HG03135 (cell line): ENCODE results near the gene ADH7.

Experiments
- ATAC-seq: cut with Tn5 transposase; IDR thresholded peaks from one replicate; pipeline ENCODE4 v1.9.1; 2021; ENCODE audit warnings: mild to moderate bottlenecking, moderate library complexity; ENCODE audit not compliant: unreplicated experiment

ADH7 gene

DNA sequence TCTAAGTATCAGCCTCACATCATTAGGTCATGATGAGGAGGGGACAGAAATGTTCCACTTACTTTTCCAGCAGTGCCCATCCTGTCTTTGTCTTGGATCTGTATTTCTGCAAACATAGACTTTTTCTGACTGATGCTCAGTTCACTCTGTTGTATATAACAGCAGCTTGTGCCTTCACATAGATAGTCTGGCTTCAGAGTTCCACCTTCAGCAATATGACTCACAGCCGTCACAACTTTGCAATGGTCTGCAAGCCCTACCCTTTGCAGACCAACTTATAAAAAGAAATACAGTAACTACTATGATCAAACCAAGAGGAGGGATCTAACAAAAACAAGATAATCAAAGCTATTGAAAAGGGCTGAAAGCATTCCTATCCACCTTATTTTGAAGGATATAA is at the start of gene ADH7:
Gene ADH7 (minus strand): TSS at position 189 of the 400 bp plus-strand sequence. CDS start 109 bp downstream, at position 80.
- no peak for ATAC-seq

DNA sequence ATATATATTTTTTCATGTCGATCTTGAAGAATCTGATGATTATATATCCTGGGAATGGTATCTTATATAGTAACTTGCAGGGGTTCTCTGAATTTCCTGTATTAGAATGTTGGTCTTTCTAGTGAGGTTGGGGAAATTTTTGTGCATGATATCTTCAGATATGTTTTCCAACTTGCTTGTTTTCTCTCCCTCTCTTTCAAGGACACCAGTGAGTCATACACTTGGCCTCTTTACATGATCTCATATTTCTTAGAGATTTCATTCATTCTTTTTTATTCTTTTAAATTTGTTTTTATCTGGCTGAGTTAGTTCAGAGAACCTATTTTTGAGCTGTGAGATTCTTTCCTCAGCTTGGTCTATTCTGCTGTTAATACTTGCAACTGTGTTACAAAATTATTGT is 48.5 kb upstream of the ADH7 start:
- no peak for ATAC-seq

DNA sequence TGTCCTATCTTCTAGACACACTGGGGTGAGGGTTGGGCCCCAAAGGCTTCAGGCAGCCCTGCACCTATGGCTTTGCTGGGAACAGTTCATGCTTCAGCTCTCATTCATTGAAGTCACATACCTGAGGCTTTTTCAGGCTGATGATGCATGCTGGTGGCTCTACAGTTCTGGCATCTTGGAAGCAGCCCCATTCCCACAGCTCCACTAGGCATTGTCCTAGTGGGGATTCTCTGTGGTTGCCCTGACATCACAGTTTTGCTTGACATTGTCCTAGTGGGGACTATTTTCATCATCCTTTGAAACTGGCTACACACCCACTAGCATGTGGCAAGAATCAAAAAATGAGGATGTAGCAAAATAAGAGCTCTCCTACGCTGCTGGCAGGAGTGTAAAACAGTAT is 38.0 kb upstream of the ADH7 start:
- ATAC-seq = no peak

DNA sequence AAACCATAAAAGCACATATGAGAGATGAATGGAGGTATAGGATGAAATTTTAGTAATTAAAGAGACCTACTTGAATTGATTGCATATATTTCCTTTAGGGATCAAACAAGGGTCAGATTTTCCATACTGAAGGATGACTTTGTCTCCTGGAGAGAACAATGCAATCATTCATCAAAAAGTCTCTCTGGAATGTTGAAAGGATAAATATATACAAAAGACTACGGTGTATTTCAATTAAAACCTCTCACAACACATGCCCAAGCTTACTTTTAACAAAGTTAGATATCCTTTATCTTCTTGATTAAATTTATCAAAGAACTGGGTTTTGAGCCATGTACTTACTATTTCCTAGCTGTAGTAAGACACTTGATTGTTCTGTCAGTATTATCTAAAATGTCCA is 36.8 kb upstream of the ADH7 start:
- no peak for ATAC-seq

DNA sequence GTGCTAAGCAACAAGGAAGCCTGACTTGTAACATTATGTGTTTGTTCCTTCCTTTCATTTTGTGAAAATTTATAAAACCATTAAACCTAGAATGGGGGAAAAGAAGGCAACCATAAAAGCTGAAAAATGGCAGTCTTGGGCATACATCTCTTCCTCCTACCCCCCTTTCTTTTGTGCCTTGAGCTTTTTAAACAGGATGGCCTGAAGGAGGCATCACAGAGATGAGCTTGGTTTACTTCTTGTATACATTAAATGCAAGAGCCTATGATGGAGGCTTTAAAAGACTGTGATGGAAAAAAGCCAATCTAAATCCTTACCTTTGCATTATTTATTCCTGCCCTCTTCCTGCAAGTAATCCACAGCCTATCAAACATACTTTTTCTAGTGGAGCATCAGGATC is 36.2 kb upstream of the ADH7 start:
- ATAC-seq = no peak

DNA sequence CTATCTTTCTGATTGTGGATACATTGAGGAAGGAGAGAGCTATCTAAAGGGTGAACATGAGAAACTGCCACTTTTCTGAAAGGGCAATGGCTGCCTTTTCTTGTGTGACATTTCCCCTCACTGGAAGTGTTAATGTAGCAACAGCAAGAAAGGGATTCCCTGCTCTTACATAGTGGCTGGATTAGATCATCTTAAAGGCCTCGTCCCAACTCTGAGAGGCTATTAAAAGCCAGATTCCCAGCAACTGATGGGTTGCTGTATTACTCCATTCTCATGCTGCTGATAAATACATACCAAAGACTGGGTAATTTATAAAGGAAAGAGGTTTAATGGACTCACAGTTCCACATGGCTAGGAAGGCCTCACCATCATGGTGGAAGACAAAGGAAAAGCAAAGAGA is 33.7 kb upstream of the ADH7 start:
- ATAC-seq = no peak

DNA sequence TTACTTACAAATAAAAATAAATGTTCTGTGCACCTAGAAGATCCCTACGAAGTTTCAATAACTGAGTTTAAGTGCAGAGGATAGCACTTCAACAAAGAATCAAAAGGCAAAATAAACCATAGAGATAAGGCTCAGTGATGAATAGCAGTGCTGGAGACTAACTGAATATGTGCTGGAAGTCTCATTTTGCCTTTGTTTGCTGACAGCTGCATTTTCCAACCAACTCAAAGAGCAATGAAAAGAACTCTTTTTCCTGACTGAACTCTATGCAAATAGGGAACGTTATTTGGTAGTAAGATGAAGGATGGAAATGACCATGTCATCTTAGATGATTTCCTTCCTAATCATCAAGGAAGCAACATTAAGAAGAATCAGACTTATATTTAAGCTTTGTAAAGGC is 32.7 kb upstream of the ADH7 start:
- no peak for ATAC-seq

DNA sequence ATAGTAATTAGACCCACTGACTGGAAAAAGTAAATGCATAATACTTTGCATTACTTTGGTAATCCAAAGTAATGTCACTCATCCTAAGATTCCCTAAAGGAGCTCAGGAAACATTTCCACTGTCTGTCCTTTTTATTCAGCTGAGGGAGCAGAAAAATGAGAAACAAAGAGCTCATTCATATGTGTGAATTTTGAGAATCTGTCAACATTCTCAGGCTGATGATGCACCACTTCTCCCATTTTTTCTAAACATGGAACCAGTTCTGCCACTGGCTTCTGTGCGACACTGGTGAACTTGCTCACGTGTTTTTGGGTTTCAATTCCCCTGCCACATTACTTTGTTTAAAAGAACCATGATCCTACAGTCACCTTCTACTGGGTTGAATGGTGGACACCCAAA is 28.4 kb upstream of the ADH7 start:
- ATAC-seq = no peak

DNA sequence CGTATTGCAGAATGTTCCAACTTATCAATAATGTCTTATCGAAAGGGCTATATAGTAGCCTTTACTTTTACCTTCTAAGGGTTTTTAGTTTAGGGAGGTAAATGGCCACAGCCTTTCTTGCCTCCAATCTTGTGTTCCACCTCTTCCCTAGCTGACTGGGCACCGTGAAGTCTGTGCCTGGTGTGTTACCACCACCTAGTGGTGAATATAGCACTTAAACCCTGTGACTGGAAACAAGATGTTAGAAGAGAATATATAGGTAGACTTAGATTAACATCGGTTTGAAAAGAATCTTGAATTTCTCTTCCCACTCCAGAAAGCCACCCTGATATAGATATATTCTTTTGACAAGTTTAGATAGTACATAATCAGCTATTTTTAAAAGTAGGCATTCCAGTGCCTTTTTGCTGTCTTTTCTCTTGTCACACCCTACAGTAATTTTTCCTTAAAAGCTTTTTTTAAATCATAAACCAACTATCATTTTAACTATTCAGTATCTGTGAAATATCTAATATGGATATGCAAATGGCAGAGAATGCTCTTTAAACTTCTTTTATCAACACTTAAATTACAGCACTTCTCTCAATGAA is 27.8 kb upstream of the ADH7 start:
- peak; percentile 95 for ATAC-seq

DNA sequence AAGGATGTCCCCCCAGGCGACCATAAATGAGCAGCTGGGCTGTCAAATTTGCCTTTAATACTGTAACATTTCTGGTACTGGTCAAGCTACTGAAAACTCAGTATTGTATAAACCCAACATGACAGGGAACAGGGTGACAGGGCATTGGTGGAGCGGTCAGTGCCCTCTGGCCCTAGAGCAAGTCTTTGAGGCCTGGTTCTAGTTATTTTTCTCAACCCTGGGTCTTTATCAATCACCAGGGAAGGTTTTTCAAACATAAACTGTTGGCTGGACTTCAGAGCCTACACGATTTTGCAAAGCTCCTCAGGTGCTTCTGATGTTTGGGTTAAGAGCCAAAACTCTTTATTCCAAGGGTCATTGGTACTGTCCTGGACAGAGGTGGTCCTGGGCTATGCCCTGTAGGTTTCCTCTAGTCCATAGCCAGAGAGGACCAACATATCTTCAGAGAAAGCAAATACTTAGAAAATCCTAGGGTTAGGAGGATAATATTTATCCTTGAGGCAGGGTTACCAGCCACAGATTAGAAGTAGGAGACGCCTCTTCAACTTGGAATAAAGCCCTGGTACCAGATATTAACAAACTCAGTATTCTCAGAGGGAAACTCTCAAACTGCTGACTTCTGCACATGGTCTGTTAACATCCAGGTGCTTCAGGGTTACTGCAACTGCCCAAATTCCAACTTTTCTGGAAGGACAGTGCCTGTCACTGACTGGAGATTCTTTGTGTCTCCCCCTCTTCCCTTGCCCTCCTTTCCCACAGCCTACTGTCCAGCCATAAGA is 26.7 kb upstream of the ADH7 start:
- no peak for ATAC-seq

DNA sequence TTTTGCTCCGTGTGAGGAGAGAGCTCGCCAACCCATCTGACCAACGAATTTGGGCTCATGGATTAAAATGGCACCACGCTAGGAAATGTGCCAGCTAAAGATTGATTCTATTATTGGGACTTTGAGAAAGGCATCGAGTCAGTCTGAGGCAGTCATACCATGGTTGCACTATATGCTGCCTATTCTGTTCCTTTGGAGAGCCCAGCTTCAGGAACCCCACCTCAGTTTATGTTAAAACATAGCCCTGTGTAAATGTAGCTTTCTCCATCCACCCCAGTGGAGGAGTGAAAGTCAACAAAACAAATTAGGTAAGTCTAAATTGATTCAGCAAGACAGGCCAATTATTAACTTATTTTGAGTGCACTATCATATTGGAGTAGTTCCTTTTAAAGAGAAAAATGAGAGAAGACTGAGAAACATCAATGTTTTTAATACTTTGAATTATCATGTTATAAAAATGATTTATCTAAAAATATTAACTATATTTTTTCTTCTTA is 24.5 kb upstream of the ADH7 start:
- no peak for ATAC-seq

DNA sequence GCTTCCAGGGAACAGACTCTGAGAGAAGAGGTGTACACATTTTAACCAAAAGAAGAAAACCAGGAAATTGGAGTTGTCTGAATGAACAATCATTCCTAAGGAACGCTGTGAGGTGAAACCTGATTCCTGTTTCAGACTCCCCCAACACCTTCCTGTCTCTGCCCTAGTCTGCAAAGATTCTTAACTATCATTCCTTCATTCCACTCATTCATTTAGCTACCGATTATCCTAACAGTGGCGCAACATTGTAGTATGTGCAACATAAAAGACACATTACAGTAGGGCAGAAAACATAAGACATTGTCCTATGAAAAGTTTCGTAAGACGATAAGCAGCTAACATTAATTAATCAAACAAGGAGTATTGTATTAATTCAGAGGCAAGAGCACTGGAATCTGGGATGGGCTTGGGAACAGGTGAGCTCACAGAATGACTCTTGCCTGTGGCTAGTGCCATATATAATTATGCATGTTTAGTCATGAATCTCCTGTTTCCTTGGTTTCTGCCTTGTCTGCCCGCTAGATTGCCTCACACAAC is 23.8 kb upstream of the ADH7 start:
- ATAC-seq = no peak

DNA sequence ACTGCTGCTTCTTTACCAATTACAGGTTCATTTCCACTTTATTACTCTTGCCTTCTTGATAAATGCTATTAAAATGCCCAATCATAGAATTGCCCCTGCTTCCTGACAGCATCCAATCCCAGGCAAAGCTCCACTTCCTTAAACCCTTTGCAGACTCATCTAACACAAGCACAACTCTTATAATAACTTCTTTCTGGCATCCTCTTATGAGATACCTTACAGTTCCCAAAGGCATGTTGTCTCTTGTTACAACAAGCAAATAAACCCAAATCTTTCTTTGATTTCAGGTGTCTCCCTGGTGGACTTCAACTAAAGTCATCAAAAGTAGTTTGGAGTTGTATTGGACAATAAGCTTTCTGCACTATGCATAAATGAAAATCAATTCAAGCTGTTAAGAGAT is 22.5 kb upstream of the ADH7 start:
- no peak for ATAC-seq

DNA sequence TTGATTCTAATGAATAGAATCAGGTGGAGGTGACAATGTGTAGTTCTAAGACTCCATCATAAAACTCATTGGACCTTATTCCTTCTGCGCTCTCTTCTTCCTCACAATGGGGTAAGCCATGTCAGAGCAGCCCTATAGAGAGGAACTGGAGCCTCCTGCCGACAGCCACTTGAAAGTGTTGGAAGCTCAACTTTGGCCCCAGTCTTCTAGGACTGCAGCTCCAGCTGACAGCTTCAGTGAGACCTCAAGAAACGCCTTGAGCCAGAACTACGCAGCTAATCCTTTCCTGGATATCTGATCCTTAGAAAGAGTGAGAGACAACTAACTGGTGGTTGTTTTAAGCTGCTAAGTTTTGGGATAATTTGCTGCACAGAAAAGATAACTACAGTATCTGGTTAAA is 22.1 kb upstream of the ADH7 start:
- ATAC-seq = no peak

DNA sequence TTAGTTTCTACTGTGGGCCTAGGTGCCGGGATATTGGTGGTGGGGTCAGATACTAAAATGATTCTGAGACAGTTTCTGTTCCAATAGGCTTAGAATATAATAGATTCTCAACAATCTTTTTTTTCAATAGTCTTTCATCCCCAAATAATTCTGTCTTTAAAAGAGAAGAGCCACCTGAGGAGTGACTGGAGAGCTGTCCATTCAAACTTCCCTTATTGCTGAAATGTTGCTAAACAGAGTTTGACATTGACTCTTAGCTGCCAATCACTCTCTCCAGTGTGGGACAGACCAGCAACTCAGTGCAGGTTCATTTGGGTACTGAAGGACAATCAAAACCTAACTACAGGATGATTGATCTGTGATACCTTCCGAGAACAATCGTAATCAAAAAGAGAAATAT is 12.4 kb upstream of the ADH7 start:
- ATAC-seq = peak; percentile 33

DNA sequence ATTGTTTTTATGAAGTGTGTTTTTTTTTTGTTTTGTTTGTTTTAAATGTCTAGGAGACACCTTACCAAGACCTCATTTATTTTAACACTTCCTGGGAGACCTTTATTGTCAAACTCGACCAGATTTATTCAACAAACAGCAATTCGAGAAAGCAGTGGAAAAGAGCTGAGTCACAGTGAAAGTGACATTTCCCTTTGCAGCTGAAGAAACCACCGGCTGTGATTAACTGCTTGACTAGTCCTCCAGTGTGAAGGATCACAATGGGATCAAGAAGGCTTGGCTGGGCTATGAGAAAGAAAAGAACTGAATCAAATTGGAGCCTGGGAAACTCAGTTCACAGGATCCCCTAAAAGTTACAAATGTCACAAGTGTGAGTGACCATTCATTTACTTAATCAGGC is 11.9 kb upstream of the ADH7 start:
- ATAC-seq = peak; percentile 89

DNA sequence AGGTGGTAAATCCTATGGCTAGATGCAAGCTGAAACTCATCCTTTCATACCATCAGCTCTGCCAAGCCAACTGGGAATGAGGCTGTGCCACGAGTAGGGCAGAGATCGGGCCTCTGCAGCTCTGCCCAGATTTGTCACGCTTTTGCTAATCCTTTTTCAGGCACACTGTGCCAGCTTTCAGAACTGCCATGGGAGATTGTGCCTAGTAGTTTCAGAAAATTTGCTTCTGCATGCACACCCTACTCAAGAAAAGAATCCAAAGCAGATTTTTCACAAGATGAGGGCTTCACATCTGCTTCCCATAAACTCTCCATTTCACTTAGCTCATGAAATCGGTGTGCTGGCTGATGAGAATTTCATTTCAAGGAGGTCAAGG is 3.3 kb upstream of the ADH7 start:
- ATAC-seq = no peak

DNA sequence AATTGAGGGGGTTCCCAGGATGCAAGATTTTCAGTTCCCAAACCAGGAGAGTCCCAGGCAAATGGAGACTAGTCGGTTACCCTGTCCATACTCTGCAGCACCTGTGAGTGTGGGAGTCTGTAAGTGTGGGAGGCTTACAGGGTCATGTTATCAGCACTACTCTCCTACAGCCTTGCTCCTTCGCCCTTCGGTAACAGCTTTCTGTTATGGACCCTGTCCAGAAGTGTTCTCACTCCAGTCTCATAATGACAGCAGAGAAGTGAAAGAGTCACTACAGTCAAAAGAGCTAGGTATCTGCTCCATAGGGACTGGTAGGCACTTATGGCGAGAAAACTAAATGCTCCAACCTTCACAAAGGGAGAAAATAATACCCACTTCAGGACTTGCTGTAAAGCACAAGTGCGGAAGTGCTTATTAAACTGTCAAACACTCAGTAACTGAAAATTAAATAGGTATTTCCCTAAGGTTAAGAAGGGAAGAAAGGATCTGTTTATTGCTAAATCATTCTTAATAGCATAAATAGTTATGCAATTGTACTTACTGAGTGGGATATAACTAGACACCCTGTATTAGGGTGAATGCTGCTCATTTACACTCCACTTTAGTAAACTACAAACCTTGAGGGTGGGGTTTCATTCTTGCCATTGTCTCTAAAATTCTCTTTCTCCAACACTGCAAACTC is 2.7 kb upstream of the ADH7 start:
- no peak for ATAC-seq

DNA sequence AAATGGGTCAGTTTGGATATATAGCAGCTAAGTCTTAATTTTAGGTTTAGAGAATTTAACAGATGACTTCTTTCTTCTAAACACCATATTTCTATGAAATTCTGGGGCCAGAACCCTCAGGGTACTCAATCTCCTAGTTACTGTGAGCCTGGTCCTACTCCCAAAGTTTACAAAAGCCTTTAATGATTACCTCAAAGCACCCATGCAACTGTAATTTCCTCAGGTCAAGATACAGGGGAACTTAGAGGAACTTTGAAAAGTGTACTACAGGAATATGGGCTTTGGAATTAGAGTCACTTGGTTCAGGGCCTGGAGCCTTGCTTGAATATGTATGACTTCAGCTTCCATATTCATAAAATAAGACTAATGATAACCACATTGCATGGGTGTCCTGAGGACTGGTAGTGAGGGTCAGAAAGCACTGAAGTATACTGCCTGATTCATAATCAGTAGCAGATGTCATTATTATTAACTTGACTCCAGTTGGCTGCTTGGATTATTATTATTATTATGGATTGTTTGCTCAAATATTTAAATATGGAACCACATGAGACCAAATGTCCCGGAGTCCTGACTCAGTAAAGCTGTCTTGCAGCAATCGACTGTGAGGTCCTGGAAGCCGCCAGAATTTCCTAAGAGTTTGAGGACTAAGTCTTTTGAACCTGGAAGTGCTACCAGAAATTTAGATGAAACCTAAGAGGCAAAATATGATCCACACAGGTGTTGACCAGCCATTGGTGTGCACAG is 2.0 kb upstream of the ADH7 start:
- no peak for ATAC-seq

DNA sequence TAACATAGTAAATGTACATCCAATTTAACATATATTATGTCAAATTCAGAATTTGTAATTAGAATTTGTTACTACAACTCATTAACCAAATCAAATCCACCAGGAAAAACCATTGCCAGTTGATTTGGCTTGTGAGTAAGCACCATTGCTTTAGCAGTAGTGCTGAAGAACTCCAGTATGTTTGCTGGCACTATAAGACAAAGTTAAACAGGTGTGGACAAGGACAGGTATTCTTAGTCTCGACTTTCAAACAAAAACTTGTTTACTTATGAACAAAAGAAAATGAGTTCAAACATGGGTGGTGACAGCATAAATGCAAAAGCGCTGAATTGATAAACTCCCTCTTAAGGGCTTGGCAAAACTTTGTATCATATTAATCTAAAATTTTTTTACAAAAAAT is 1.3 kb upstream of the ADH7 start:
- ATAC-seq = no peak

DNA sequence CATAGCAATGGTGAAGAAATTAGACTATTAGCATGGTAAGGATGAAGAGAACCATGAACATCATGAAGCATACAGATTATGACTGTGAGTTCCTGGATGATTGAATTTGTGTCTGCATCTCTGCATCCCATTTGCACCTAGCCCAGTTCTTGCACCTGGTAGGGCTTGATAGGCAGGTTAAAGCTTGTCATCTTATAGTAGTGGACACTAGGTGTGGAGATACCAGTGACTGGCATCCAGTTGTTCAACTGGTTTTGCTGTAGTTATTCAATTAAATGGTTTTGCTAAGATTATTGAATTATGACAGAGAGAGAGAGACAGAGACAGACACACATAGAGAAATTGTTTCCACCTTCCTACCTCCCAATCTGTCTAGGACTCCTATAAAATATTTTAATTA is 5.0 kb downstream of the ADH7 start:
- ATAC-seq = no peak
